ENCODE results near the gene PPHLN1.

PPHLN1 gene

DNA sequence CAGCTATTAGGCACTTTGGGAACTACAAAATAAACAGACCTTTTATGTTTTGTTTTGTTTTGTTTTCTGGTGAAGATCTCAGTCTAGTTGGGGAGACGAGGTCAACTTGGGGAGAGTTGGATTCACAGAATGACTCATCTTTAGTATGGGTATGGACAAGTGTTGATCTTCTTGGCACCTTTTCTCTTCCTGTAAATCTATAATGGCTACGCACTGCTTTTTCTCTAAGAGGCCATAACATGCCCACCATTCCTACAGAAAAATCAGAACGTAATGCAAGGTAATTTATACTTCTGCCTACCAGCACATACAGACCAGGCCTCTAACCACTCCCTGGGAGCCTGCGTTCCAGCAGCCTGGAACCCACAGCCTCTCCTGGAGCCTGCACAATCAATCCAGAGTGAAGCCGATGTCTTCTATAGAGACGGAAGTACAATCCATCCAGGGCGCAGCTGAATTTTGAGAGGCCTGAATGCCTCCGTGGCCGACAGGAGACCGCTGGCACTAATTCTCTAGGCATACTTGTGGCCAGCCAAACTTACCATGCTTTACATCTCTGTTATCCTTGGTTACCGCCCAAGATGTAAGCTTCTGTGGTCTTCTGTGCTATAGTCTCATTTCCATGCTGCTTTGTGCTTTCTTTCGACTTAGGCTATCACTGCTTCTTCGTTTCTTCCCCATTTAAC lies 717 bp downstream of the PPHLN1 start:
- no peak for TF ChIP-seq SIN3A (IDR thresholded peaks at IDR 0.05; ENCODE audit: borderline replicate concordance, insufficient read depth, low read length)
- no peak for TF ChIP-seq POLR2AphosphoS5 (IDR thresholded peaks at IDR 0.05; ENCODE audit: low read depth, low read length)

DNA sequence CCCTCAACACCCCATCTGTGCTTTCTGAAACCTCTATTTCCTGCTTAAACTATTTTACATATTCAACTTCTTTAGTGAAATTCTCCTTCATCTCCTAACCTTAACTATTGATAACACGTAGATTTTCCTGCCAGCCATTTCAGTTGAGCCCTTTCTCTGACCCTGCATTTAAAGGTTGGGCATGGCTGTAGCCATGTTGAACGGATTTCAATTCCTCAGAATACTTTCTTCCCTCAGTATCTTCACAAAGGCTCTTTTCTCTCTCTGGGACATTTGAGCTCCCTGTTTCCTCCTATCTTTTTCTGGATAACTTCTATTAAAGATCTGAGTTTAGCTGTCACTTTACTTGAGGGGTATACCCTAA lies 1.2 kb downstream of the PPHLN1 start:
- TF ChIP-seq TAF1 (IDR thresholded peaks at IDR 0.05; ENCODE audit: borderline replicate concordance, insufficient read depth, low read length) (no peak), SIN3A (IDR thresholded peaks at IDR 0.05; ENCODE audit: borderline replicate concordance, insufficient read depth, low read length) (no peak), POLR2AphosphoS5 (IDR thresholded peaks at IDR 0.05; ENCODE audit: low read depth, low read length) (no peak), FOXP2 (optimal IDR thresholded peaks at IDR 0.05; ENCODE audit: borderline replicate concordance, extremely low read depth, extremely low read length, insufficient read depth) (no peak)
- TF ChIP-seq, protein P1, sequence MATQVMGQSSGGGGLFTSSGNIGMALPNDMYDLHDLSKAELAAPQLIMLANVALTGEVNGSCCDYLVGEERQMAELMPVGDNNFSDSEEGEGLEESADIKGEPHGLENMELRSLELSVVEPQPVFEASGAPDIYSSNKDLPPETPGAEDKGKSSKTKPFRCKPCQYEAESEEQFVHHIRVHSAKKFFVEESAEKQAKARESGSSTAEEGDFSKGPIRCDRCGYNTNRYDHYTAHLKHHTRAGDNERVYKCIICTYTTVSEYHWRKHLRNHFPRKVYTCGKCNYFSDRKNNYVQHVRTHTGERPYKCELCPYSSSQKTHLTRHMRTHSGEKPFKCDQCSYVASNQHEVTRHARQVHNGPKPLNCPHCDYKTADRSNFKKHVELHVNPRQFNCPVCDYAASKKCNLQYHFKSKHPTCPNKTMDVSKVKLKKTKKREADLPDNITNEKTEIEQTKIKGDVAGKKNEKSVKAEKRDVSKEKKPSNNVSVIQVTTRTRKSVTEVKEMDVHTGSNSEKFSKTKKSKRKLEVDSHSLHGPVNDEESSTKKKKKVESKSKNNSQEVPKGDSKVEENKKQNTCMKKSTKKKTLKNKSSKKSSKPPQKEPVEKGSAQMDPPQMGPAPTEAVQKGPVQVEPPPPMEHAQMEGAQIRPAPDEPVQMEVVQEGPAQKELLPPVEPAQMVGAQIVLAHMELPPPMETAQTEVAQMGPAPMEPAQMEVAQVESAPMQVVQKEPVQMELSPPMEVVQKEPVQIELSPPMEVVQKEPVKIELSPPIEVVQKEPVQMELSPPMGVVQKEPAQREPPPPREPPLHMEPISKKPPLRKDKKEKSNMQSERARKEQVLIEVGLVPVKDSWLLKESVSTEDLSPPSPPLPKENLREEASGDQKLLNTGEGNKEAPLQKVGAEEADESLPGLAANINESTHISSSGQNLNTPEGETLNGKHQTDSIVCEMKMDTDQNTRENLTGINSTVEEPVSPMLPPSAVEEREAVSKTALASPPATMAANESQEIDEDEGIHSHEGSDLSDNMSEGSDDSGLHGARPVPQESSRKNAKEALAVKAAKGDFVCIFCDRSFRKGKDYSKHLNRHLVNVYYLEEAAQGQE (IDR thresholded peaks at IDR 0.05; ENCODE audit: insufficient read depth in 1 of 2, low read depth in 2 of 2, low read length in 2 of 2): no peak

DNA sequence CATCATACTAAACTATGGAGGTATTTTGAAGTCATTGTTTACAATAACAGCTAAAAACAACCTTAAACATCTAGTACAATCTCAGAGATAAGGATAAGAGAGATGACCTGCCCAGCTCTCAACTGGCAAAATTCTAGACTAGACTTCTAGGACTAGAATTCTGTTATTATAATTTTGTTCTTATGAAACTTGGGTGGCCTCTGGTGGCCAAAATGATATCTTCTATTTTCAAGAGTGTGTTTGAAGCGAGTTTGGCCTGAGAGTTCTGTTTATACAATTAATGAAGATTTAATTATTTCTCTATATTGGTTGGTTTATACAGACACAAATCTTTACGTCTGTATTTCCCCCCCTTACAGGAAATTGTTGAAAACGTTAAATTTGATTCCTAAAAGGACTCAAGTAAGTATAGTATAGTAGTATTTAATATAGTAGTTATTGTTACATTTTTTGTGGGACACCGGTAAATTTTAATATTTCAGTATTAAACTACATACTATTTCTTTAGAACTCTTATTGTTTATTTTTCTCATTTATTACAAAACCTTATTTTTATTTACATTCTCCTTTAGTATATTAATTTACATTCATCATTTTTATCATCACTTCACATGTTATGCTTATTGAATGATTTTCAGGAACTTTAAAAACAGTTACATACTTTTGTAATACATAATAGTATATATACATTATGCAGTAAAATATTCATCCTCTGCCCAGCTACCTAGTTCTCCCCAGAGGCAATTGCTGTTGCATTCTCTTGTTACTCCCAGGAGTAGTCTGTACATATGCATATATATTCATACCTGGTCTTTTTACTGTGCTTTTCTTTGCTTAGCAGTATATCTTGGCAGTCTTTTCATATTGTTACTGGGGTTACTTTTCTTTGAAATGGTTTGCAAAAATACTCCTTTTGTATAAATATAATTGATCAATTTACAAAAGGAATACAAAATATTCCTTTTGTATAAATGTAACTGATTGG lies 6.6 kb downstream of the PPHLN1 start:
- TF ChIP-seq POLR2AphosphoS5 (IDR thresholded peaks at IDR 0.05; ENCODE audit: low read depth, low read length) (no peak), SIN3A (IDR thresholded peaks at IDR 0.05; ENCODE audit: borderline replicate concordance, insufficient read depth, low read length) (no peak), TAF1 (IDR thresholded peaks at IDR 0.05; ENCODE audit: borderline replicate concordance, insufficient read depth, low read length) (no peak), FOXP2 (optimal IDR thresholded peaks at IDR 0.05; ENCODE audit: borderline replicate concordance, extremely low read depth, extremely low read length, insufficient read depth) (no peak)
- TF ChIP-seq, protein P1 (IDR thresholded peaks at IDR 0.05; ENCODE audit: insufficient read depth in 1 of 2, low read depth in 2 of 2, low read length in 2 of 2): no peak

DNA sequence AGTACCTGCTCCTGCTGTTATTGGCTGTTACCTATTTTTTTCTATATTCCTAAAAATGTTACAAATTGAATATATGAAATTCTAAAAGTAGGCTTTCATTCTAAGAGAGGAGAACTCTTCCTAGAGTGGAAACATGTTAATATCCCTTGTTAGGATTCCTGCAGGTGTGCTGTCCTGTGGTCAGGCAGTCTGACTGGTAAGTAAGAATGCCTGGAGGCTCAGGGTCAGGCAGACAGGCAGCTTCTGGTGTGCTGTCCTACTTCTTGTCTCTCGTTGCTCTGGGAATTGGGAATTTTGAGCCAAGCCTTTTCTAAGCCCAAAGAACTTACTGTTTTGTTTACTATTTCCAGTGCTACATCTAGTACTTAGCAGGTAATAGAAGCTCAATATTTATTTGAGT lies 10.3 kb downstream of the PPHLN1 start:
- no peak for TF ChIP-seq TAF1 (IDR thresholded peaks at IDR 0.05; ENCODE audit: borderline replicate concordance, insufficient read depth, low read length)
- no peak for TF ChIP-seq POLR2AphosphoS5 (IDR thresholded peaks at IDR 0.05; ENCODE audit: low read depth, low read length)
- TF ChIP-seq, protein P1 (IDR thresholded peaks at IDR 0.05; ENCODE audit: insufficient read depth in 1 of 2, low read depth in 2 of 2, low read length in 2 of 2): no peak
- no peak for TF ChIP-seq FOXP2 (optimal IDR thresholded peaks at IDR 0.05; ENCODE audit: borderline replicate concordance, extremely low read depth, extremely low read length, insufficient read depth)
- TF ChIP-seq SIN3A (IDR thresholded peaks at IDR 0.05; ENCODE audit: borderline replicate concordance, insufficient read depth, low read length): no peak

DNA sequence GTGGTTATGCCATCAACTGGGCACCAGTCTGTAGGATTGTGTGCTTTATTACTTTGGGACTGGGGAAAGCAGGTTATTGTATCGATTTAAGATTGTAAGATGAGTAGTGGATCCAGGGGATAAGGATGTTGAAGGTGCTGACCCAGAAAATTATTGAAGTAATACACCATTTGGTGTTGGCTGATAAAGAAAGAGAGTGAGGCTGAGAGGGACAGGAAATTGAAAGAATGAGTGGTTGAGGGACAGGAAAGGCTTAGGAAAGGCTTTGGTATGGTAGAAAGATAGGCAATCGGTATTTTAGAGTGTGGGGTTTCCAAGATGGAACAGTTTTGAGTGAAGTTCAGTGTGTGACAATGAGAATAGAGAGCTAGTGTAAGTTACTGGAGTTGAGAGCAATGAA lies 12.3 kb downstream of the PPHLN1 start:
- TF ChIP-seq POLR2AphosphoS5 (IDR thresholded peaks at IDR 0.05; ENCODE audit: low read depth, low read length): no peak
- TF ChIP-seq TAF1 (IDR thresholded peaks at IDR 0.05; ENCODE audit: borderline replicate concordance, insufficient read depth, low read length): no peak

DNA sequence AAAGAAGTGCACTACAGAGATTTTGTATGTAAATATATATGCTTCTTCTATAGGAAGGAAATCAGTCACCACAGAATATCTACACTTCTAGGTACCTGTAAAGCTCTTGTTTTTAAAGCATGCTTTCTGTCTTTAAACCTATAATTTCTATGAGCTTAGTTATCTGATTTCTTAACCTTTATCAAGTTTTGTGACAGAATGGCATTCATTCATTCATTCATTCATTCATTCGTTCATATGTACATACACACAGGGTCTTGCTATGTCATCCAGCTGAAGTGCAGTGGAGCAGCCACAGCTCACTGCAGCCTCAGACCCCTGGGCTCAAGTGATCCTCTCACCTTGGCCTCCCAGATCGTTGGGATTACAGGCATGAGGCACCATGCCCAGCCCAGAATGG lies 16.1 kb downstream of the PPHLN1 start:
- TF ChIP-seq, protein P1 (IDR thresholded peaks at IDR 0.05; ENCODE audit: insufficient read depth in 1 of 2, low read depth in 2 of 2, low read length in 2 of 2): no peak
- no peak for TF ChIP-seq SIN3A (IDR thresholded peaks at IDR 0.05; ENCODE audit: borderline replicate concordance, insufficient read depth, low read length)
- TF ChIP-seq FOXP2 (optimal IDR thresholded peaks at IDR 0.05; ENCODE audit: borderline replicate concordance, extremely low read depth, extremely low read length, insufficient read depth): no peak
- no peak for TF ChIP-seq TAF1 (IDR thresholded peaks at IDR 0.05; ENCODE audit: borderline replicate concordance, insufficient read depth, low read length)
- TF ChIP-seq POLR2AphosphoS5 (IDR thresholded peaks at IDR 0.05; ENCODE audit: low read depth, low read length): no peak

Data from PFSK-1 (cell line).